Measurements from ENCODE around the gene CMTM8.

The CMTM8 gene

GRCh38 chr3:32403663-32404062 is 165.2 kb downstream of the CMTM8 start:
- H3K4me1 Mint-ChIP-seq, result peaks cover 88% of the 10 kb centered on the region
- no peaks in the 10 kb centered on the region for H3K9me3 Mint-ChIP-seq
- H3K27ac Mint-ChIP-seq, result peak overlapping the region in 1 of 2 donors; percentile 67
- H3K27me3 Mint-ChIP-seq, result no peaks in the 10 kb centered on the region
- peak overlapping the region in 1 of 2 donors; percentile 23 for H3K4me3 Mint-ChIP-seq
- DNase-seq (no peak), ATAC-seq (no peak)

GRCh38 chr3:32404714-32405113 is 166.2 kb downstream of the CMTM8 start:
- peaks cover 86% of the 10 kb centered on the region for H3K4me1 Mint-ChIP-seq
- ATAC-seq, result no peak
- H3K27me3 Mint-ChIP-seq, result no peaks in the 10 kb centered on the region
- no peak for DNase-seq
- peak overlapping the region in 1 of 2 donors; percentile 60 for H3K27ac Mint-ChIP-seq
- no peaks in the 10 kb centered on the region for H3K9me3 Mint-ChIP-seq
- H3K4me3 Mint-ChIP-seq, result no peak overlapping the region

- ATAC-seq (no peak), DNase-seq (no peak)
- Mint-ChIP-seq H3K4me3 (no peak overlapping the region), H3K4me1 (peaks cover 88% of the 10 kb centered on the region), H3K27me3 (no peaks in the 10 kb centered on the region), H3K9me3 (no peaks in the 10 kb centered on the region), H3K27ac (no peak overlapping the region)
Observed at GRCh38 chr3:32405155-32405554, 166.7 kb downstream of the CMTM8 start.

GRCh38 chr3:32405711-32406323 is 167.3 kb downstream of the CMTM8 start:
- H3K27ac Mint-ChIP-seq, result no peak overlapping the region

GRCh38 chr3:32406486-32407408 is 168.3 kb downstream of the CMTM8 start:
- no peak for DNase-seq
- Mint-ChIP-seq H3K27me3 (no peaks in the 10 kb centered on the region), H3K27ac (peak overlapping the region; percentile 28 to 75), H3K4me1 (peaks cover 92% of the 10 kb centered on the region), H3K4me3 (peak overlapping the region in 1 of 2 donors; percentile 33), H3K9me3 (no peaks in the 10 kb centered on the region)
- ATAC-seq, result no peak

More at GRCh38 chr3:32405711-32406323, 167.3 kb downstream of the CMTM8 start:
- ATAC-seq, result no peak
- Mint-ChIP-seq H3K27me3 (no peaks in the 10 kb centered on the region), H3K4me3 (no peak overlapping the region), H3K9me3 (no peaks in the 10 kb centered on the region), H3K4me1 (peaks cover 88% of the 10 kb centered on the region)
- no peak for DNase-seq

GRCh38 chr3:32410367-32411246 is 172.1 kb downstream of the CMTM8 start:
- peaks cover 77% of the 10 kb centered on the region for H3K4me1 Mint-ChIP-seq
- H3K27me3 Mint-ChIP-seq, result no peaks in the 10 kb centered on the region
- H3K27ac Mint-ChIP-seq, result peak overlapping the region; percentile 22 to 63
- no peaks in the 10 kb centered on the region for H3K9me3 Mint-ChIP-seq
- no peak for ATAC-seq
- no peak for DNase-seq
- no peak overlapping the region for H3K4me3 Mint-ChIP-seq

GRCh38 chr3:32411442-32411841 is 173.0 kb downstream of the CMTM8 start:
- H3K4me3 Mint-ChIP-seq, result no peak overlapping the region
- no peak for DNase-seq
- no peak for ATAC-seq
- H3K9me3 Mint-ChIP-seq, result no peaks in the 10 kb centered on the region
- H3K4me1 Mint-ChIP-seq, result peaks cover 77% of the 10 kb centered on the region
- no peaks in the 10 kb centered on the region for H3K27me3 Mint-ChIP-seq
- H3K27ac Mint-ChIP-seq, result no peak overlapping the region

- no peak overlapping the region for H3K27ac Mint-ChIP-seq
- H3K9me3 Mint-ChIP-seq, result no peaks in the 10 kb centered on the region
- H3K4me3 Mint-ChIP-seq, result no peak overlapping the region
- peaks cover 77% of the 10 kb centered on the region for H3K4me1 Mint-ChIP-seq
- DNase-seq (no peak), ATAC-seq (no peak)
- H3K27me3 Mint-ChIP-seq, result no peaks in the 10 kb centered on the region
Observed at GRCh38 chr3:32412887-32413286, 174.4 kb downstream of the CMTM8 start.

GRCh38 chr3:32413845-32414521 is 175.5 kb downstream of the CMTM8 start:
- no peaks in the 10 kb centered on the region for H3K27me3 Mint-ChIP-seq
- H3K4me1 Mint-ChIP-seq, result peaks cover 79% of the 10 kb centered on the region
- ATAC-seq, result peak; percentile 32
- peak overlapping the region; percentile 27 to 79 for H3K27ac Mint-ChIP-seq
- H3K4me3 Mint-ChIP-seq, result peak overlapping the region; percentile 27 to 61
- no peaks in the 10 kb centered on the region for H3K9me3 Mint-ChIP-seq
- DNase-seq, result no peak

GRCh38 chr3:32414522-32415202 is 176.2 kb downstream of the CMTM8 start:
- ATAC-seq (peak; percentile 93), DNase-seq (peak in 1 of 2 donors; percentile 41)
- Mint-ChIP-seq H3K4me1 (peaks cover 81% of the 10 kb centered on the region), H3K27me3 (no peaks in the 10 kb centered on the region), H3K9me3 (no peaks in the 10 kb centered on the region), H3K27ac (peak overlapping the region; percentile 69 to 79), H3K4me3 (peak overlapping the region; percentile 27 to 61)

- H3K4me3 Mint-ChIP-seq, result peak overlapping the region; percentile 82 to 86
- no peaks in the 10 kb centered on the region for H3K9me3 Mint-ChIP-seq
- H3K27ac Mint-ChIP-seq, result peak overlapping the region; percentile 96
- peaks cover 98% of the 10 kb centered on the region for H3K4me1 Mint-ChIP-seq
- H3K27me3 Mint-ChIP-seq, result no peaks in the 10 kb centered on the region
- ATAC-seq, result no peak
- no peak for DNase-seq
Observed at GRCh38 chr3:32419742-32420125, 181.3 kb downstream of the CMTM8 start.
